Choroid plexus epithelial cell (primary cell): Measurements from ENCODE around the gene MYBPH.

Experiments used
- DNase-seq: peaks from one replicate; pipeline ENCODE4 v3.0.0-alpha.2; 2010; ENCODE audit warnings: low read depth
- H3K4me3 ChIP-seq: 2 replicates; pipeline ENCODE4 v1.5.1; 2011; ENCODE audit warnings: low read depth, mild to moderate bottlenecking, control low read depth, low read length, moderate library complexity
- TF ChIP-seq, protein P1 (sequence below): conservative IDR thresholded peaks from 2 replicates; pipeline ENCODE4 v1.5.1; 2011; ENCODE audit warnings: low read depth, mild to moderate bottlenecking, control low read depth, inconsistent platforms, low read length, moderate library complexity

MYBPH gene

DNA sequence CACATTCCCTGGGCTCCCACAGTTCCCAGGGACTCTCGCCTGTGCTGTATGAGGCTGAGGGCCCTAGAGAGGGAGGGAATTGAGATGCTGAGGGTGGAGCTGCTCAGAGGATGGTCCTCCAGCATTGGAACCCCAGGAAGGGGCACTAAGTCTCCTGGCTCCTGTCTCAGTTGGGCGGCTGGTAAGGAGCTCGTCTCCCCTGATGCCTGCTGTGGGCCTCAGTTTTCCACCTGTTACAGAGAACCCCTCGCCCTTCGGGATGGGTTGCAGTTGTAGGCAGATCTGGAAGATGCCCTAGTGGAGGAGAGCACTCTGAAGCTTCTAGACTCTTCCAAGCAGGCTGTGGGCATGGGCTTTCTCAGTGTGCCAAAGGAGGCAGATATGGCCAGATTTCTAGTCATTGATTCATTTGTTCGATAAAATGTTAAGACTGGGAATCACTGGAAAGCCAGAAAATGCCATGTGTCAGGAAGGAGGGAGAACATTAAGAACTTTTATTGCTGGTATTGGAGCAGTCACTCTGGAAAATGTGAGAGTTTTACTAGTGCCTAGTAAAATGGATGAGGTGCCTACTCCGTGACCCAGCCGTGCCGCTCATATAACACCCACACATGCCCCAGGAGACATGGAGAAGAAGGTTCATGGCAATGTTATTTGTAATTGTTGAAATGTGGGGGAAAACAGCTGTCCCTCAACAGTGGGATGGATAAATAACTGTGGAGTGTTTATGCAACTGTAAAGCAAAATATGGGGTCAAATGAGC, 828 bp upstream of the MYBPH start:
- TF ChIP-seq, protein P1, sequence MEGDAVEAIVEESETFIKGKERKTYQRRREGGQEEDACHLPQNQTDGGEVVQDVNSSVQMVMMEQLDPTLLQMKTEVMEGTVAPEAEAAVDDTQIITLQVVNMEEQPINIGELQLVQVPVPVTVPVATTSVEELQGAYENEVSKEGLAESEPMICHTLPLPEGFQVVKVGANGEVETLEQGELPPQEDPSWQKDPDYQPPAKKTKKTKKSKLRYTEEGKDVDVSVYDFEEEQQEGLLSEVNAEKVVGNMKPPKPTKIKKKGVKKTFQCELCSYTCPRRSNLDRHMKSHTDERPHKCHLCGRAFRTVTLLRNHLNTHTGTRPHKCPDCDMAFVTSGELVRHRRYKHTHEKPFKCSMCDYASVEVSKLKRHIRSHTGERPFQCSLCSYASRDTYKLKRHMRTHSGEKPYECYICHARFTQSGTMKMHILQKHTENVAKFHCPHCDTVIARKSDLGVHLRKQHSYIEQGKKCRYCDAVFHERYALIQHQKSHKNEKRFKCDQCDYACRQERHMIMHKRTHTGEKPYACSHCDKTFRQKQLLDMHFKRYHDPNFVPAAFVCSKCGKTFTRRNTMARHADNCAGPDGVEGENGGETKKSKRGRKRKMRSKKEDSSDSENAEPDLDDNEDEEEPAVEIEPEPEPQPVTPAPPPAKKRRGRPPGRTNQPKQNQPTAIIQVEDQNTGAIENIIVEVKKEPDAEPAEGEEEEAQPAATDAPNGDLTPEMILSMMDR: no peak
- no peak for DNase-seq
- H3K4me3 ChIP-seq: no peak overlapping the region

GRCh38 chr1:203175827-203176241, 208 bp upstream of the MYBPH start:
- DNase-seq: no peak
- H3K4me3 ChIP-seq: no peak overlapping the region
- TF ChIP-seq, protein P1: no peak

DNA sequence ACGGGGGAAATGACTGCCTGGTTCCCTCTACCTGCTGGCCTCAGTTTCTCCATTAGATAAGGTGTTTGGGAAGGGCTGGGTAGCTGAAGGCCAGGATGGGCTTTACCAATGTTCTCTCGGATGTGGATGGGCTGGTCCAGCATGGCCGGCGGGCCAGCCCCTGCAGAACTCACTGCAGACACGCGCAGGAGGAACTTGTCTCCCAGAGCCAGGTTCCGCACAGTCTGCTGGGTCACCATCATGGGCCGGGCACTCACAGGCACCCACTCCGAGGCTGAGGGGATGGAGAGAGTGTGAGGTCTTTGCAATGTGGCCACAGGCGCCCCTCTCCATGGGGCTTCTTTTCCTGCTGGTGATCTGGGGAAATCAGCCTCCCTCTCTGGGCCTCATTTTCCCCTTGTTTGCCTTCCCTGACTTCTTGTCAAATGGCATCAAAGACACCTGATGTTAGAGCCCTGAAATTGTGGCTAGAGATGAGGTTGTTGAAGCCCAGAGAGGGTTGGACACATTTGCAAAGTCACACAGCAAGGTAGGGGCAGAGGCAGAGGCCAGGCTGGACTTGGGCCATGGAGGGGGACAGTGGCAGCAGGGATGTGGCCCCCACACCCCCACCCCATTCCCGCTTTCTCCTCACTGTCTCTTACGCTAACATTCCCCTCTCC, 1.2 kb downstream of the MYBPH start:
- no peak overlapping the region for H3K4me3 ChIP-seq
- DNase-seq: no peak
- TF ChIP-seq, protein P1: no peak

GRCh38 chr1:203173566-203173965, 2.1 kb downstream of the MYBPH start:
- DNase-seq: no peak
- TF ChIP-seq, protein P1: no peak
- H3K4me3 ChIP-seq: no peak overlapping the region

GRCh38 chr1:203173011-203173555, 2.5 kb downstream of the MYBPH start:
- no peak overlapping the region for H3K4me3 ChIP-seq
- TF ChIP-seq, protein P1: no peak
- DNase-seq: no peak

DNA sequence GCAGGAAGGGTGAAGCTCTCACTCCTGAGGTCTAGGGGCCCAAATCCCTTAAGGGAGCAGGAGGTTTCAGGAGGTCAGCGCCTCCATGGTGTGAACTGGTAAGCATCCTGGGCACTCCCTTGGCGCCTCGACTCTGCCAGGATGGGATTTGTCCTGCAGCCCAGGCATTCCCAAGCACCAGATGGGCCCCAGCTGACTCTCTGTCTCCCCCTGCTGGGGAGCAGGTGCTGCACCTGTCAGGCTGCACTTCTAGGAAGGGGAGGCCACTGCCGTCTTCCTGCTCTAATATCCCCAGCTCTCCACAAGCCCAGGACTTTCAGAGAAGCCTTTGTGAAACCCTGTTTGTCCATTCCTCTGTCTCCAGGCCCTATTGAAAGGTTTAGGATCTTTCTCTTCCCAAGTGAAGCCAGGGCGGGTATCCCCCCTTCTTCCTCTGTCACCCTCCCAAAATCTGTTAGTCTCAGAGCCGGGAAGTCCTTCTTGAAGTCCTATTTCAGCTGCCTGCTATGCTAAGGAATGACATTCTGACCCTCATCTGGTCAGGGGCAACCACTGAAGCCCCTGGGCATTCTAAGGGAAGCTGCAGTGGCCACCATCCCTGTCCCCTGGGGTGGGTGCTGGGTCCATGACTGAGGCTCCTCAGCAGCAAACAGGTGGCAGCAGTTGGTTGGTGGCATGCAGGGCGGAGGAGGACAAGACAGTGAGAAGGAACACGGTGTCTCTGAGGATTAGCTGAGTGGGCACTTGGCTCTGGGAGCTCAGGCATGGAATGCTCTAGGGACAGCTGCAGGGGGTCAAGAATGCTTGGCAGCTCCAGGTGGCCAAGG, 3.2 kb downstream of the MYBPH start:
- TF ChIP-seq, protein P1: peak; percentile 95
- DNase-seq: peak; percentile 63
- no peak overlapping the region for H3K4me3 ChIP-seq
